GM19238 (cell line): Measurements from ENCODE around the gene WDR1.
"Not testable (repeated sequence)": the region's sequence is repeated elsewhere in the genome, so short reads cannot be mapped to it uniquely, and the experiment has no call there.

Experiments
- DNase-seq: peaks from one replicate; pipeline ENCODE4 v3.0.0; 2011; ENCODE audit warnings: low spot score; ENCODE audit not compliant: insufficient read length

The WDR1 gene

DNA sequence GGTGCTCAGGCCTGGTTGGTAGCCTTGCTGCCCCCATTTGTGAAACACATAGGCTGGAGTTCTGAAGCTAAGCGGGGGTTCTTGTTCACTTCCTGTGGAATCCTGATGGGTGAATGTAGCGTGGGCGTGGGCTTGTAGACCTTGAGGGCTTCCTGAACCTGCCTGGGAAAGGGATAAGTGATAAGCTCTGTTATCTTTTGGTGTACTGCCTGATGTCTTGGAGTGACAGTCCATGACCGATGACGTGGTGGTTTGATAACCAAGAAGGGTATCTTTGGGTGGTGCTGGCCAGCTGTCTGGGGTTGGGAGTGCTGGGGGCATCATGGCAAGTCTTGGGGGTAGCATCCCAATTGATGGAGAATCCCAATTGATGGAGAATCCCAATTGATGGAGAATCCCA, 17.5 kb upstream of the WDR1 start:
- DNase-seq = no peak

DNA sequence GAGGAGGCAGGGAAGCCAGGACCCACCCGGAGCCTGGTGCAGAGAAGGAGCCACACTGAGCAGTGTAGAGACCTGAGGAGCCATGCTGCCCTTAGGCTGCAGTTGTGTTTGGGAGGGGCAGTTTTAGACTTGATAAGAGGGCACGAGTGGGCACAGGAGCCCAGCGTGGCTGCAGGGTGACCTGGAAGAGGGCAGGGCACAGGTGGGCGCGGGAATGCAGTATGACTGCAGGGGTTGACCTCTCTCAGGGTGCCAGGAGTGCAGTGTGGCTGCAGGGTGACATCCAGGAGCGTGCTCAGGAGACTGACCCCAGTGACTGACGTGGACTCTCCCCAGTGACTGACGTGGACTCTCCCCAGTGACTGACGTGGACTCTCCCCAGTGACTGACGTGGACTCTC, 14.6 kb upstream of the WDR1 start:
- no peak for DNase-seq

DNA sequence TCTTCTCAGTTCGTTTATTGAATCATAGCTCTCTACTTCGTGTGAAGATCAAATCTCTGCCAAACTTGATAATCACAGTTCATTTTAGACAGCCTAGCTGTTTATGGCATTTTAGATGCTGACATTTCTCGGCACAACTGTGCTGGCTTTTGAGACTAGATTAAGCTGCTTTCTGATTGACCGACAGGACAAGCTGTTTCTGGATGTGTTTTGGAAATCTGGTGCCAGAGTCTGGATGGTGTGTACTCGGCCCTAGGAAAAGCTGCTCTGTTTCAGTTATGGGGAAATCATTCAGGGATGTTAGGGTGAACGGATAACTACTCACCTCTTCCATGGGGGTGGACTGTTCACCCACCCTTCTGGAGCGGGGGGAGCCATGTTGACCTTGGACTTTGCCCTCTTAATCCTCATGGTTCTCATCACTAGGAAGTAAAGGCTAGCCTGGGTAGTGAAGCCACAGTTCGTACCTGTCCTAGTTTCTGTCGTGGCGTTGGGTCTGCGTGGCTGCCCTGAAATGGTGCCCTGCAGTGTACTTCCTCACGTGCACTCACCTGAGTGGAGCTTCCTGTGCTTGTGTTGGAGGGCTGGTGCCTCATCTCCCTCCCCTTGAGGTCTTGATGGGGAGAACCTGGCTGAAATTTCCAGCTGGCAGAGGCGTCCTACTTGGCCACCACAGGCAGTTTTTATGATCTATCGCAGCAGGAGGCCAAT, 13.7 kb upstream of the WDR1 start:
- DNase-seq = no peak

GRCh38 chr4:10129196-10130177, 12.9 kb upstream of the WDR1 start:
- DNase-seq = no peak

DNA sequence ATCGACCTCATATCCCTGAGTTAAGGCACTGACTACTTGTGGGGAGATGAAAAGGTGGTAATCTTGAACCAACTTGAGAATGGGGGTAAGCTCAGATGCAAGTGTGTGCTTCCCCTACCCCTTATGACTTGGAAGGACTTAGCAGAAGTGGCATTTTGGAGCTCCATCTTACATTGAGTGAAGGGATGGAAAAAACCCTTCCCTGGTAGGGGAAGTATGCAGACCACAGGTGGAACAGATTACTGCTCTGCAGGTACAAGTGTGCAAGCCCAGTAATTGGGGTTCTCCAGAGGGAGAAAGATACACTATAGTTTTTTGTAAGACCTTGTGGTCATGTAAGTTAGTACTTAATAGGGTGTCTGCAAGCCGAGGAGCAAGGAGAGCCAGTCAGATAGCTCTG, 12.2 kb upstream of the WDR1 start:
- no peak for DNase-seq

- DNase-seq = not testable (repeated sequence)
Observed at GRCh38 chr4:10127531-10127930, 10.9 kb upstream of the WDR1 start.

- no peak for DNase-seq
Observed at GRCh38 chr4:10124167-10124930, 7.8 kb upstream of the WDR1 start.

DNA sequence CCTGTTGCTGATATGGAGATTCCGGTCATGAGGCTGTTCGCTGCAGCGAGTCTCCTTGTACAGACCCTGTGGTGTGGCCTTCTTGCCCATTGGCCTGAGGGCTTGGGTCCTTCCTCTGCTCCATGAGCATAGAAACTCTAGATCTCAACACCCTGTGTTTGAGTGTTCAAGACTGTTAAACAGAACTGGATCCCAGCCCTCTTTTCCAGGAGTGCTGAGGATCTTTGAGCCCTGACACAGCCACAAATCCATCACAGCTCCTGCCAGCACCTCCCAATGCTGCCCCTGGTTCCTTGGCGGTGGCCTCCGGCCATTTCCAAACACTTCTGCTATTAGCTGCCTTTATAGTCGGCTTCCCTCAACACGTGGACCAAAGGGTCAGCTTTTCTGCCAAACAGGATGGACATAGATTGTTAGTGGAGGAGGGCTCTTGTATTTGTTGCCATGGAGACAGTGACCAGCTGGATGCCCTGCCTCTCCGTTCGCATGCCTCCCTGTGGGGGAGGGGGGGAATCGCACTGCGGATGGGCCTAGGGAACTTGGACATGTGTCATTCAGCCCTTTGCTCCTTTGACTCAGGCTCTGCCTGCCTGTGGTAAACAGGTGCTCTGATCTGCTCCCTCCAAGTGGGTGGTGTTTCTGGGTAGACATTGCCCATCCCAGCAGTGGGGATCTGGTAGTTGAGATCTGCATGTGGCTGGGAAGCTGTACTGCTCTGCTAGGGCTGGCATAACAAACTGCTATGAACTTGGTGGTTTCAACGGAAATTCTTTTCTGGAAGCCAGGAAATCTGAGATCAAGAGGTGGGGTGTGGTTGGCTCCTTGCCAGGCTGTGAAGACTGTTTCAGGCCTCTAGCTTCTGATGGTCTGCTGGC, 6.9 kb upstream of the WDR1 start:
- no peak for DNase-seq

DNA sequence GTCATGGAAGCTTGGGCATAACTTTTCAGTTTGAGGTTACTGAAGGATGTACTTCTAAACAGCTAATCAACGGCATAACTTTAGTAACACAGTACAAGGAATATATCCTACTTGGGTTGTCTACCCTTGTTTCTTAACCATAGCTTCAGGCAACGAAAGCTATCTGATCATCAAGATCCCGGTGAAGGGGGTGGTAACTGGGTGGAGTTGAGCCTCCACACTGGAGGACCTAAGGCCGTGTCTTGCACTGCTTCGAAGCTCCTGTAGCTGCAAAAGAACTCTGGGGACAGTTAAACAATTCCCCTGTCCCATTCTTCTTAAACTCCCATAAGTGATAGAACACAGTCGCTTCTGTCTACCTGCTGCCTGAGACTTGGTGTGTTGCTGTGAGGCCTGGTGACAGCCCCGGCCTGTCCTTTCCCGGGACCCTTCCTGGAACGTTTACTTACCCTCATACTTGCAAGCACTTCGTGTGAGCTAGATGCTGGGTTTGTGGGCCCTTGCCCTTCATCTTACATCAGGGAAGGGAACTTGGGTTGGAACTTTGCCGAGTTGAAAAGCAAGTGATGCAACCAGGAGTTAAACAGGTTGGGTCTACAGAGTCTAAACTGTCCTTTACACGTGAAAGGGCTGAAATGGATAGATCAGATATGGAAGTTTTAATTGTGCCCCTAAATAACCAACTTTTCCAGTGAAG, 5.8 kb upstream of the WDR1 start:
- DNase-seq = no peak

- DNase-seq = no peak
Observed at GRCh38 chr4:10121568-10122208, 5.1 kb upstream of the WDR1 start.

DNA sequence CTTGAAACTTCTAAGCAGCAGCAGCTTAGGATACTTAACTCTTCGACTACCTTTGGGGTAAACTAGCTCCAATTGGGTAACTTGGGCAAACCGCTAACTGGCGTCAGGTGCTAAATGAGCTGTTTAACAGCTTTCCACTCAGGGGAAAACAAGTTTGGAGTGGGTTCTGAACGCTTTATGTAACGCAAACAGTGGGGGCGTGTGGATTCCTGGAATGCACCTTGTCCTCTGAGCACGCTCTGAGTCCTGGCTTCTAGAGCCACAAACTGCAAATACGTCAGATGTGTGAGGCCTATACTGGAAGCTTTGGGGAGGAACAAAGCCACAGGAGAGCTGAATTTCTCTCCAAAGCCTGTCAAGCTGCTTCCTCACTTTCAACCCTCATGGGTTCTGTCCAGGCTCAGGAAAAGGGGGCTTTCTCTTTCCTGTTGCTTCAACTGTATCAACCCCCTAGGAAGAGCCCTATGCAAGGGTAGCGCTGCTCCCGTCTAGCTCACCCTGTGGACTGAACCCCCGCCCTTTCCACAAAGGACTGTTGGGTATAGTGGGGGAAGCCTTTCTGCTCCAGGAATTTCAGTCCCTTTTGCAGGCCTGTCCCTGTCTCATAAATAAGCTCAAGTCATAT, 4.5 kb upstream of the WDR1 start:
- no peak for DNase-seq

- no peak for DNase-seq
Observed at GRCh38 chr4:10119773-10120172, 3.2 kb upstream of the WDR1 start.

DNA sequence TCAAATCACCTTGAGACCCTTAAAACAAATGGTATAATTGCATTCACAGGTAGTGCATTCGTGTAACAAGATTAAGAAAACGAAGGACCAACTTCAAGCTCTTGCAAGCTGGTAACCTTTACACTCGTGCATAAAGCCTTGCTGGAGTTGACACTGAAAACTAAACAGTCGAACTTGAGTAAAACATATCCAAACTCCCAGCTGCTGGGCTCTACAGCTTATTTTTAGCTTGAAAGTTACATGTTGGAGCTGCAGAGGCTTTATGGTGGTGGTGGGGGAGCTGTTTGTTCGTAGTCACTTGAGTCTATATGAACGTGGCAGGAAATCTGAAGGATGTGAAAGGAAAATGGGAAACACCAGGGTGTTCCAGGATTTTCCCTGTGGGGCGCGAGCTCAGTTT, 2.7 kb upstream of the WDR1 start:
- DNase-seq = no peak

DNA sequence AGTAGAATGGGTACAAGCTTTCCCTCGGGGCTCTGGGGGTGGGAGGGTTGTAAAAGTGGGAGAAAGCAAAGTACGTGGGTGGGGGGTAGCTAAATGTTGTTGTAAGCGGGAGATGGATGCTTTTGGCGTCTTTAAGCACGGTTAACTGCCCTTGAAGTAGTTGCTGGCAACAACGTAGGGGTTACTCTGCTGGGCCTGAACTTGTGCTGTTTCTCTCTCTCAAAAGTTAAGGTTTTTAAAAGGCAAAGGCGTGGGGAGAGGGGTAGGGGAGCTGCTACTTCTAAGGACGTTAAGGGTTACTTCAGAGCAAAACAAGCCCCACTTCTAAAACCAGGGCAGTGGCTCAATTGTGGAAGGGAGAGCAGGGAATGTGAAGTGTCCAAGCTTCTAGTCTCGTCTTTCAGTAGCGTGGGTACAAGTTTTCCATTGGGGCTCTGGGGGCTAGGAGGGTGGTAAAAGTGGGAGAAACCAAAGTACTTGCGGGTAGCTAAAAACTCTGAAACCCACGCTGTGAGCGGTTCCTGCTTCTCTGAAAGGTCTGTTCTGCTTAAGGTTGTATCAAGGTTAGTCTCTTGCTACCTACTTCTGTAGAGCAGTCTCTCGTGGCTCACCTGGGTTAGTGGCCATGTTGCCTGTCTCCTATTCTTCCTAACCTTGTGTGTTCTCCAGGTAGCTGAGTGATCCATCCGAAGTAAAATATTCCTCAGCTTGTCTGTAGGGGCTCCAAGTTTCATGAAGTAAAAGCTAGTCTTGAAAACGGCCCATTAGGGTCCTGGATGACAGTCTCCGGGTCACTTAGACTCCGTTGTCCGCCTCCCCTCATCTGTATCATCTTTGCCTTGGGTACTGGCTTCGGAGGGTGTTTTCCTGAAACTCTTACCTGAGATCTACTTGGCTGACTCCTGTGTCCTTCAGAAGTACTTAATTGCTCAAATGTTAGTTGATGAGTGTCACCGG, 1.7 kb upstream of the WDR1 start:
- DNase-seq = no peak

- DNase-seq = no peak
Observed at GRCh38 chr4:10117359-10118047, 904 bp upstream of the WDR1 start.

DNA sequence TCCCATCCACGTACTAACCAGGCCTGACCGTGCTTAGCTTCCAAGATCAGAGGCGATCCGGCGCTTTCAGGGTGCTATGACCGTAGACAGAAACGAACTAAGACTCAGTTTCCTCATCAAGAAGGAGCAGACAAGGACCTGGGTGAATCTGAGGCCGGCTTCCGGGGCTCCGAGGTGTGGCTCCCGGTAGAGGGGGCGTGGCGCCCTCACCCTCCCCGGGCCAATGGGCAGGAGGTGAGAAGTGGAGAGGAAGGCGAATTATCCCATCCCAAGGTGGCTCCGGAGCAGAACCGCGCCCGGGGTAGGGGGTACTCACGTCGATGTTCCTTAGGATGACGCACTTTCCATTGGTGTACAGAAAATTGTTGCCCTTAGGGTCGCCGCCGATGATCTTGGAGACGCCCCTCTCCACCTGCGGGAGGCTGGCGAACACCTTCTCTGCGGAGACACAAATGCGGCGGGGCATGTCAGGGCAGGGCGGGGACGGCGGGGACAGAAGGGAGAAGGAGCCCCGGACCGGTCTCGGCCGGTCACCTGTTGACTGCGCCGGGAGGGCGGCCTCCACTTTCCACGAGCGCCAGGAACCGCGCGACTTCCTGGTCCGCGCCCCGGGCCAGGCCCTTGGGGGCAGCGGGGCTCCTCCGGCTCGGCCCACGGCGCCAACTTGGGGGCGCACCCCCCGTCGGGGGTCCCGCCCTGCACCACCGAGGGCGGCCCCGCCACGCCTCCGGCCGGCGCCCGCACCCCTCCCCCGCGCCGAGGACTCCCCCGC, 616 bp downstream of the WDR1 start:
- peak; percentile 78 for DNase-seq

DNA sequence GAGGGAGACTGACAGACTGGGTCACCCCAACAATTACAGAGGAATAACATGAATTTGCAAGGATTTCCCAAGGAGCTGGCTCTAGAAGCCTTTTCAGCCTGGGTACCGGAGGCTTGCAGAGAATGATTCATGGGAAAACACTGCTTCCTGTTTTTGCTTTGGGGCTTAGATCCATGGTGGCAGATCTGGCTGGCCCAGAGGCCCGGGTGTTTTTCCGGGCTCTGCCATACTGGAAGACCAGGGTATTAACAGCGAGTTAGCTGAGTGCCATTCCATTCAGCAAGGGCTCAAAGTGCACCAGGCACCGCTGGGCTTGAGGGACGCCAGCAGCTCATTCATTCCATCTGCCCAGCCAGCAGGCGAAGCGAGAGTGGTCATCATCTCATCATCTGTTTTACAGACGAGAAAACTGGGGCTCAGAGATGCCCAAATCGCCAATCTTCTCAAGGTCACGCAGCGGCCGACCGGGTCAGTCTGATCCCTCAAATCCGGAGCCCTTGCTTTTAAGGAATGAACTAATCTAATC, 1.3 kb downstream of the WDR1 start:
- no peak for DNase-seq
